ENCODE measurements around the gene CELF1. TPM values are rescaled to one million over a fixed set of nuclear protein-coding genes. Genes with fewer than 3 reads are reported as not detected.

CELF1 gene
- total and polyA plus RNA-seq, 2 experiments from 2014 or later = 124 to 233 TPM

DNA sequence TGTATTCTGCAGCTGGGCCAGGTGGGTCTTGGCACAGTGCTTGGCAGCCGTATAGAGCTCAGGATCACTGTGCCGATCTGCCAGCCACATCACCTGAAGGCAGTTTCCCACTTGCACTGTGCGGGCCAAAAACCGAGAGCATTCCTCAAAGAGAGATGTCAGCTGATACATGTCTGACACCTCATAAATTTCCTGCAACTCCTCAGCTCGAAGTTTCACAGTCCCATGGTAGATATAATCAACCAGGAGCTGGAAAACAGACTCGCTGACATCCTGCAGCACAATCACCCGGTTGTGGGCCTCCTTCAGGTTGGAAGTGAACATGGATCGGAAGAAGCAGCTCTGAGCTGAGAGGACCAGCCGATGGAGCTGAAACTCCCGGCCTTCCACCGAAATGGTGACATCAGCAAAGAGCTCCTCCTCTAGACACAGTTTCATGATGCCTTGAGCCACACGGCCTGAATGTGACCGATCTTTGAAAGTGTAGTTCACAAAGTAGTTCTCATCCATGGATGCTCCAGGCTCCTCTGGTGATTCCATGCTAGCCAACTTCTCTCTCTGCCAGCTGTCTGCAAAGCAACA is 24.6 kb upstream of the CELF1 start (continued):
- TF ChIP-seq, protein P1, sequence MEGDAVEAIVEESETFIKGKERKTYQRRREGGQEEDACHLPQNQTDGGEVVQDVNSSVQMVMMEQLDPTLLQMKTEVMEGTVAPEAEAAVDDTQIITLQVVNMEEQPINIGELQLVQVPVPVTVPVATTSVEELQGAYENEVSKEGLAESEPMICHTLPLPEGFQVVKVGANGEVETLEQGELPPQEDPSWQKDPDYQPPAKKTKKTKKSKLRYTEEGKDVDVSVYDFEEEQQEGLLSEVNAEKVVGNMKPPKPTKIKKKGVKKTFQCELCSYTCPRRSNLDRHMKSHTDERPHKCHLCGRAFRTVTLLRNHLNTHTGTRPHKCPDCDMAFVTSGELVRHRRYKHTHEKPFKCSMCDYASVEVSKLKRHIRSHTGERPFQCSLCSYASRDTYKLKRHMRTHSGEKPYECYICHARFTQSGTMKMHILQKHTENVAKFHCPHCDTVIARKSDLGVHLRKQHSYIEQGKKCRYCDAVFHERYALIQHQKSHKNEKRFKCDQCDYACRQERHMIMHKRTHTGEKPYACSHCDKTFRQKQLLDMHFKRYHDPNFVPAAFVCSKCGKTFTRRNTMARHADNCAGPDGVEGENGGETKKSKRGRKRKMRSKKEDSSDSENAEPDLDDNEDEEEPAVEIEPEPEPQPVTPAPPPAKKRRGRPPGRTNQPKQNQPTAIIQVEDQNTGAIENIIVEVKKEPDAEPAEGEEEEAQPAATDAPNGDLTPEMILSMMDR (conservative IDR thresholded peaks at IDR 0.05; ENCODE audit: low read depth in 2 of 2) = no peak
- no peak for TF ChIP-seq JUNB (IDR thresholded peaks at IDR 0.05; ENCODE audit: unreplicated experiment)

DNA sequence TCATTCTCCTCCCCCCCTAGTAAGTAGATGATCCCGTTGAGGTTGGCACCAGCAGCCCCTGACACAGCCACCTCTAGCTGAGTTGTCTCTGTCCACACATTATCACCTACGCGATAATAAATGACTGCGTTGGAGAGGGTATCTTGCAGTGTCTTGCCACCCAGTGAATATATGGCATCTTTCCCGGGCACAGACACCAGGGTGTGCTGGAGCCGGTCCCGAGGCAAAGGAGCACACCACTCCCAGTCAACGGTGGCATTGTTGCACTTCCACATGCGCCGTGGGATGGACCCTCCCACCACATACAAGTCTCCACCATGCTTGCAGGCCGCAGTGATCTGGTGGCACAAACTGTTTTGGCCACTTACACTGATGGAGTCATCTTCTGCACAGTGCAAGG is 20.4 kb upstream of the CELF1 start:
- H3K4me2 ChIP-seq = no peak overlapping the region
- no peak for TF ChIP-seq NANOG (IDR thresholded peaks at IDR 0.05; ENCODE audit: borderline replicate concordance)
- no peak for TF ChIP-seq CREB1 (CRISPR knock-in tag; IDR thresholded peaks at IDR 0.05; ENCODE audit: low read depth)
- TF ChIP-seq, protein P2, sequence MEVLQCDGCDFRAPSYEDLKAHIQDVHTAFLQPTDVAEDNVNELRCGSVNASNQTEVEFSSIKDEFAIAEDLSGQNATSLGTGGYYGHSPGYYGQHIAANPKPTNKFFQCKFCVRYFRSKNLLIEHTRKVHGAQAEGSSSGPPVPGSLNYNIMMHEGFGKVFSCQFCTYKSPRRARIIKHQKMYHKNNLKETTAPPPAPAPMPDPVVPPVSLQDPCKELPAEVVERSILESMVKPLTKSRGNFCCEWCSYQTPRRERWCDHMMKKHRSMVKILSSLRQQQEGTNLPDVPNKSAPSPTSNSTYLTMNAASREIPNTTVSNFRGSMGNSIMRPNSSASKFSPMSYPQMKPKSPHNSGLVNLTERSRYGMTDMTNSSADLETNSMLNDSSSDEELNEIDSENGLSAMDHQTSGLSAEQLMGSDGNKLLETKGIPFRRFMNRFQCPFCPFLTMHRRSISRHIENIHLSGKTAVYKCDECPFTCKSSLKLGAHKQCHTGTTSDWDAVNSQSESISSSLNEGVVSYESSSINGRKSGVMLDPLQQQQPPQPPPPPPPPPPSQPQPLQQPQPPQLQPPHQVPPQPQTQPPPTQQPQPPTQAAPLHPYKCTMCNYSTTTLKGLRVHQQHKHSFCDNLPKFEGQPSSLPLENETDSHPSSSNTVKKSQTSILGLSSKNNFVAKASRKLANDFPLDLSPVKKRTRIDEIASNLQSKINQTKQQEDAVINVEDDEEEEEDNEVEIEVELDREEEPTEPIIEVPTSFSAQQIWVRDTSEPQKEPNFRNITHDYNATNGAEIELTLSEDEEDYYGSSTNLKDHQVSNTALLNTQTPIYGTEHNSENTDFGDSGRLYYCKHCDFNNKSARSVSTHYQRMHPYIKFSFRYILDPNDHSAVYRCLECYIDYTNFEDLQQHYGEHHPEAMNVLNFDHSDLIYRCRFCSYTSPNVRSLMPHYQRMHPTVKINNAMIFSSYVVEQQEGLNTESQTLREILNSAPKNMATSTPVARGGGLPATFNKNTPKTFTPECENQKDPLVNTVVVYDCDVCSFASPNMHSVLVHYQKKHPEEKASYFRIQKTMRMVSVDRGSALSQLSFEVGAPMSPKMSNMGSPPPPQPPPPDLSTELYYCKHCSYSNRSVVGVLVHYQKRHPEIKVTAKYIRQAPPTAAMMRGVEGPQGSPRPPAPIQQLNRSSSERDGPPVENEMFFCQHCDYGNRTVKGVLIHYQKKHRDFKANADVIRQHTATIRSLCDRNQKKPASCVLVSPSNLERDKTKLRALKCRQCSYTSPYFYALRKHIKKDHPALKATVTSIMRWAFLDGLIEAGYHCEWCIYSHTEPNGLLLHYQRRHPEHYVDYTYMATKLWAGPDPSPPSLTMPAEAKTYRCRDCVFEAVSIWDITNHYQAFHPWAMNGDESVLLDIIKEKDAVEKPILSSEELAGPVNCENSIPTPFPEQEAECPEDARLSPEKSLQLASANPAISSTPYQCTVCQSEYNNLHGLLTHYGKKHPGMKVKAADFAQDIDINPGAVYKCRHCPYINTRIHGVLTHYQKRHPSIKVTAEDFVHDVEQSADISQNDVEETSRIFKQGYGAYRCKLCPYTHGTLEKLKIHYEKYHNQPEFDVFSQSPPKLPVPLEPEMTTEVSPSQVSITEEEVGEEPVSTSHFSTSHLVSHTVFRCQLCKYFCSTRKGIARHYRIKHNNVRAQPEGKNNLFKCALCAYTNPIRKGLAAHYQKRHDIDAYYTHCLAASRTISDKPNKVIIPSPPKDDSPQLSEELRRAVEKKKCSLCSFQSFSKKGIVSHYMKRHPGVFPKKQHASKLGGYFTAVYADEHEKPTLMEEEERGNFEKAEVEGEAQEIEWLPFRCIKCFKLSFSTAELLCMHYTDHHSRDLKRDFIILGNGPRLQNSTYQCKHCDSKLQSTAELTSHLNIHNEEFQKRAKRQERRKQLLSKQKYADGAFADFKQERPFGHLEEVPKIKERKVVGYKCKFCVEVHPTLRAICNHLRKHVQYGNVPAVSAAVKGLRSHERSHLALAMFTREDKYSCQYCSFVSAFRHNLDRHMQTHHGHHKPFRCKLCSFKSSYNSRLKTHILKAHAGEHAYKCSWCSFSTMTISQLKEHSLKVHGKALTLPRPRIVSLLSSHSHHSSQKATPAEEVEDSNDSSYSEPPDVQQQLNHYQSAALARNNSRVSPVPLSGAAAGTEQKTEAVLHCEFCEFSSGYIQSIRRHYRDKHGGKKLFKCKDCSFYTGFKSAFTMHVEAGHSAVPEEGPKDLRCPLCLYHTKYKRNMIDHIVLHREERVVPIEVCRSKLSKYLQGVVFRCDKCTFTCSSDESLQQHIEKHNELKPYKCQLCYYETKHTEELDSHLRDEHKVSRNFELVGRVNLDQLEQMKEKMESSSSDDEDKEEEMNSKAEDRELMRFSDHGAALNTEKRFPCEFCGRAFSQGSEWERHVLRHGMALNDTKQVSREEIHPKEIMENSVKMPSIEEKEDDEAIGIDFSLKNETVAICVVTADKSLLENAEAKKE (CRISPR knock-in tag; IDR thresholded peaks at IDR 0.05) = no peak
- TF ChIP-seq POLR2AphosphoS5 (IDR thresholded peaks at IDR 0.05; ENCODE audit: low read depth) = no peak
- TF ChIP-seq EZH2phosphoT487 (IDR thresholded peaks at IDR 0.05; ENCODE audit: unreplicated experiment) = no peak
- no peak for TF ChIP-seq ZNF331 (CRISPR knock-in tag; IDR thresholded peaks at IDR 0.05; ENCODE audit: low read depth)
- no peak for TF ChIP-seq ZNF114 (CRISPR knock-in tag; IDR thresholded peaks at IDR 0.05)
- TF ChIP-seq, protein P3, sequence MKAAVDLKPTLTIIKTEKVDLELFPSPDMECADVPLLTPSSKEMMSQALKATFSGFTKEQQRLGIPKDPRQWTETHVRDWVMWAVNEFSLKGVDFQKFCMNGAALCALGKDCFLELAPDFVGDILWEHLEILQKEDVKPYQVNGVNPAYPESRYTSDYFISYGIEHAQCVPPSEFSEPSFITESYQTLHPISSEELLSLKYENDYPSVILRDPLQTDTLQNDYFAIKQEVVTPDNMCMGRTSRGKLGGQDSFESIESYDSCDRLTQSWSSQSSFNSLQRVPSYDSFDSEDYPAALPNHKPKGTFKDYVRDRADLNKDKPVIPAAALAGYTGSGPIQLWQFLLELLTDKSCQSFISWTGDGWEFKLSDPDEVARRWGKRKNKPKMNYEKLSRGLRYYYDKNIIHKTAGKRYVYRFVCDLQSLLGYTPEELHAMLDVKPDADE (IDR thresholded peaks at IDR 0.05) = no peak
- TF ChIP-seq EZH2 (IDR thresholded peaks at IDR 0.05; ENCODE audit: low read depth, unreplicated experiment) = no peak
- no peak for TF ChIP-seq STAT1 (IDR thresholded peaks at IDR 0.05; ENCODE audit: unreplicated experiment)
- no peak for TF ChIP-seq JUNB (IDR thresholded peaks at IDR 0.05; ENCODE audit: unreplicated experiment)
- TF ChIP-seq, protein P1 (conservative IDR thresholded peaks at IDR 0.05; ENCODE audit: low read depth in 2 of 2) = no peak

More for the DNA sequence above, 20.4 kb upstream of the CELF1 start:
- no peaks in the 10 kb centered on the region for H3K9me2 ChIP-seq (ENCODE audit: insufficient read depth)
- no peak overlapping the region for H2AFZ ChIP-seq
- Mint-ChIP-seq H3K36me3 (ENCODE audit: low read depth) (peaks cover 73% of the 10 kb centered on the region), H3K27me3 (ENCODE audit: insufficient read depth, low read depth, poor library complexity) (peaks cover 3% of the 10 kb centered on the region), H3K4me3 (no peak overlapping the region), H3K4me1 (peaks cover 14% of the 10 kb centered on the region), H3K27ac (no peak overlapping the region), H3K9me3 (no peaks in the 10 kb centered on the region)
- no peak for DNase-seq (ENCODE audit: low spot score)
- H3K4me3 ChIP-seq = no peak overlapping the region
- no peaks in the 10 kb centered on the region for H3K27me3 ChIP-seq (ENCODE audit: insufficient read depth)
- peaks cover 31% of the 10 kb centered on the region for H3K79me2 ChIP-seq (replicated peaks; ENCODE audit: insufficient read depth)
- H3K36me3 ChIP-seq (ENCODE audit: insufficient read depth) = peaks cover 23% of the 10 kb centered on the region
- H3K4me1 ChIP-seq (ENCODE audit: insufficient read depth) = peaks cover 7% of the 10 kb centered on the region
- ATAC-seq = no peak
- H4K20me1 ChIP-seq (replicated peaks; ENCODE audit: insufficient read depth) = peaks cover 13% of the 10 kb centered on the region
- no peak overlapping the region for H3K27ac ChIP-seq (ENCODE audit: low read depth)
- H3F3A ChIP-seq (replicated peaks; ENCODE audit: low read depth) = peaks cover 14% of the 10 kb centered on the region; the same call in 1 of the 2 replicates

Measured in GM23338 (cell line).